HG03097 (cell line): ENCODE data around the gene GAMT.

Experiments
- ATAC-seq: cut with Tn5 transposase; IDR thresholded peaks from one replicate; pipeline ENCODE4 v1.9.1; 2021; ENCODE audit not compliant: unreplicated experiment, low FRiP score

The GAMT gene

DNA sequence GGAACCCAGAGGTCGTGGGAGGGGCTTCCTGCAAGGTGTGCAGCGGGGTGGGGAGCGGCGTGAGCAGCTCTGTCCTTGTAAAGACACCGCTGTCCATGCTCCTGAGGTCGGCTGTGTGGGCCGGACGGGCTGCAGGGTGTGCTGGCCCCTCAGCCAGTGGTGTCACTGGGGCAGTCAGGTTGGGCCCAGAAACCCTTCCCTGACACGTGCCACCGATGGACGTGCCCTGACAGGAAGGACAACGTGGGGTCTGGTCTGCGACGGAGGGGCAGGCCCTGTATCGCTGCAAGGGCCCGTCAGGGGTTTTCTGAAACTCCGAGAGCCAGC lies 32.7 kb upstream of the GAMT start:
- ATAC-seq, result no peak

DNA sequence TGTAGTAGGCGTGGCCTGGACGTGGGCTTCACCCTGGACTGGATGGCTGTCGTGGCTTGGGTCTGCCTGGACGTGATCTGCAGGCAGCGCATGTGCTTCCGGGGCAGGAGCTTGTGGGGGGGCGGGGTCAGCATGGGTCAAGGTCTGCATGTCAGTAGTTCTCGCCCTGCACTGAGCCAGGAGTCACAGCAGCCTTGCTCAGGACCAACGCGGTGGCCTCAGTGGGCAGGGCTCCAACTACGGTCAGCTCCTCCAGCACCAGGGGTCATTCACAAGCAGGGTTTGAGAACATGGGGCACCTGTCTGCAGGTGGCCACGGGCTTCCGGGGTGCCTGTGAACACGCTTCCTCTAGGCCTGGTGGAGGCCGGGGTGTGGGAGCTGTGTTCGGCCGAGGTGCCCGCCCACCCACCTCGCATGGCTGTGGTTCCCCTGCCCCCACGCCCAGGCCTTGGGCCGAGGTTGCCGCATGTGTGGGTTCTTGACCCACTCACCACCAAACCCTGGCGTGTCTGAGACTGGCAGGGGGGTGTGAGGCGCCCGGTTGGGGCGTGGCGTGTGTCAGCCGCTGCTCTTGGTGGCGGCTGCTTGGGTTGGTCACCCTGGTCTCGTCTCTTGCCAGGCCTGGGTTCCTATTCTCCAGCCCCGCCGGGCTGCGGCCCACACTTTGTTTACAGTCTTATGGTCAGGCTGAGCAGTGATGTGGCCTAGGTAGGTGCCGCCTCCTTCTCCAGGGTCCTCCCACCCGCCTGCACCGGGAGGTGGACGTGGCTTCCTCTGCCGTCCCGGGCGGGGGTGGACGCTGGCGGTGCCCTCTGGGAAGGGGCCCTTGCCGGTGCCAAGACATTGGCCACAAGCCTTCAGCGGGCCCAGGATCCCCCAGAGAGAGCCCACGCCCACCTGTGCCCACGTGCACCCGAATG lies 32.0 kb upstream of the GAMT start:
- no peak for ATAC-seq

DNA sequence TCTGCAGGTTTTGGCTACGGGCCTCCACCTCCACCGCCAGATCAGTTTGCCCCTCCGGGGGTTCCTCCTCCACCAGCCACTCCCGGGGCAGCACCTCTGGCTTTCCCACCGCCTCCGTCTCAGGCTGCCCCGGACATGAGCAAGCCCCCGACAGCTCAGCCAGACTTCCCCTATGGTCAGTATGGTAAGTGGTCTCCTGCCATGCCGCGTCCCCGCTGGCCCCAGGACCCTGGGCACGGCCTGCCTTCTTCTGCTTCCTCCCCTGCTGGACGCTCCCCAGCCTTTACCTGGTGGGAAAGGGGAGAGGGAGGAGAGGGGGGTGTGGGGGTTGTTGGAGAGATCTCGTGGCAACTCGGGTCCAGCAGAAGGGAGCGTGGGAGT lies 31.2 kb upstream of the GAMT start:
- ATAC-seq, result no peak

DNA sequence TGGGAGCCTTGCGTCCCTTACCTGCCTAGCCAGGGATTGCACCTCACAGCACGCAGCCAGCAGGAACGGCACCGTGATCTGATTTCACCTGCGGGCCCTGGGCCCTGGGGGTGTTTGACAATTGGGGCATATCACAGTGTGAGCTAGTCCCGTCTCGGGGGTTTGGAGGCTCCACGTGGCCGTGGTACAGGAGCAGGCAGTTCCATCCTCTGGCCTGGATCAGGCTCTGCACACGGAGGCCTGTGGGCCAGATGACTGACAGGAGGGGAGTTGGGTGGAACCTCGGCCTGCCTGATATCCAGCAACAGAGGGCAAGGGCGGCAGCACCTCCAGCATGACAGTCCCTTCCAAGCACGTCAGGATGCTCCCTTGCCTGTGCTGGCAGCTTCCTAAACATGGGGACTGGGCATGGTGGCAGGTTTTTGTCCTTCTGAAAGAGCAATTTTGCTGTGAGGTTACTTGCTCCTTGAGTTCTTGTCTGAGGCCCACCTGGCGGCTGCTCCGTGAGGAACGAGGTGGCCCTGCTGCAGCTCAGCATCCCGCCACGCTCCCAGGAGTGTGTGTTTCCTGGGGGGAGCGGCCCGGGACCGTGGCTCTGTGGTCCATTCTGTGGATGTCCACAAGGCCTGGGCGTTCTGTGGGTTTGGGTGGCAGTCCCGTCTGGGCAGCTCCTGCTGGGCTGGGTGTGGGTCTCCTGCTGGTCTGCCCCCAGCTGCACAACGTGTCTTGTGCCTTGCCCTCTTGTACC lies 30.6 kb upstream of the GAMT start:
- ATAC-seq, result no peak

DNA sequence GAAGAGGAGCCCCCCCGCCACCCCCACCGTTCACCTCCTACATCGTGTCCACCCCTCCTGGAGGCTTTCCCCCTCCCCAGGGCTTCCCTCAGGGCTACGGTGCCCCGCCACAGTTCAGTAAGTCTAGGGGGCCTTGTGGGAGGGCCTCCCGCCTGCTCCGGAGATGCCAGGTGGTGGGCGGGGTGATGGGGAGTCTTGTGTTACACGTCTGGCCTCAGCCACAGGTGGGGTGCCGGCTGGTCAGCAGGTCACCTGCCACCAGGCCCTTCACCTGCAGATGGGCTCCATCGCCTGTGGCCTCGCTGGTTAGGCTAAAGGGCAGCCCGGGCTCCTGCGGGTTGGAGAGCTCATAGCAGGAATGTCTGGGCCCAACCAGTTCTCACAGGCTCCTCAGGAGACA lies 28.9 kb upstream of the GAMT start:
- ATAC-seq, result no peak

DNA sequence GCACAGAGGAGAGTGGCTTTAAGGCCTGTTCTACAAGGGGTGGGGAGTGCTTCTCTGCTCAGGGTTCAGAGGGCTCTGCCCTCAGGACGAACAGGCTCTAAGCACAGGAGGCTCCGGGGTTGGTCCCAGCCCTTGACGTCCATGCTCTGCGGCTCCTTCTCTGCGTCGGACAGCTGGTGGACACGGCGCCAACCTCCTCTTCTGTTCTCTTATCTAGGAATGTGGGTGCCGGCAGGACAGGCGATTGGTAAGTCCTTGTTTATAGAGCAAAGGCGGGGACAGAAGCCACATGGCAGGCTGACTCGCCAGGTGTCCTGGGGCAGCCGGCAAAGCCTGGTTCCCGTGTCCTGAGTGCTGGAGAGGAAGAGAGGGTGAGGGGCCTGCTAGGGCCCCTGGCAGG lies 28.4 kb upstream of the GAMT start:
- ATAC-seq, result no peak

DNA sequence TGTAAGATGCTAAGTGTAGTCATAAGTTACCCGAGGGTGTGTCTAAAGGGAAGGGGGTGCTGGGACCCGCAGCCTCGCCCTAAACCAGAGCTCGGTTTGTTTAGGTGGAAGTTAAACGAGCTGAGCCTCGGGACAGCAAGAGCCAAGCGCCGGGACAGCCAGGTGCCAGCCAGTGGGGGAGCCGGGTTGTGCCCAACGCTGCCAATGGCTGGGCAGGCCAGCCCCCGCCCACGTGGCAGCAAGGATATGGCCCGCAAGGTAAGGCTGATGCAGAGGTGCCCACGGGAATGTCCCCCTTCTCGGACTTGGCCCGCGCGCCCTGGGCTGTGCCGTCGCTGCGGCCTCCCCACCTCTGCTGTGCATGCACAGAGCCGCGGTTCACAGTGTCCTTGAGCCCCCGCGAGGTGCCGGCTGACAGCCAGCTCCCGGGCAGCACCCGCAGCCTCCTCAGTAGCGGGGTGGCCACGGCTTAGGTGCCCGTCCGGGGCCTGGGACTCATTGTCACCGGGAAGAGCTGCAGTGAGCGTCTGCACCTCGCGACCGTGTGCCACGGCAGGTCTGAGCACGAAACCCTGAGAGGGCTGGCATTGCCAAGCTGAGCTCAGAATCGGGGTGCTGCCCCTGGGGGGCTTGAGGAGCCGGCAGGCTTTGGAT lies 27.5 kb upstream of the GAMT start:
- no peak for ATAC-seq

DNA sequence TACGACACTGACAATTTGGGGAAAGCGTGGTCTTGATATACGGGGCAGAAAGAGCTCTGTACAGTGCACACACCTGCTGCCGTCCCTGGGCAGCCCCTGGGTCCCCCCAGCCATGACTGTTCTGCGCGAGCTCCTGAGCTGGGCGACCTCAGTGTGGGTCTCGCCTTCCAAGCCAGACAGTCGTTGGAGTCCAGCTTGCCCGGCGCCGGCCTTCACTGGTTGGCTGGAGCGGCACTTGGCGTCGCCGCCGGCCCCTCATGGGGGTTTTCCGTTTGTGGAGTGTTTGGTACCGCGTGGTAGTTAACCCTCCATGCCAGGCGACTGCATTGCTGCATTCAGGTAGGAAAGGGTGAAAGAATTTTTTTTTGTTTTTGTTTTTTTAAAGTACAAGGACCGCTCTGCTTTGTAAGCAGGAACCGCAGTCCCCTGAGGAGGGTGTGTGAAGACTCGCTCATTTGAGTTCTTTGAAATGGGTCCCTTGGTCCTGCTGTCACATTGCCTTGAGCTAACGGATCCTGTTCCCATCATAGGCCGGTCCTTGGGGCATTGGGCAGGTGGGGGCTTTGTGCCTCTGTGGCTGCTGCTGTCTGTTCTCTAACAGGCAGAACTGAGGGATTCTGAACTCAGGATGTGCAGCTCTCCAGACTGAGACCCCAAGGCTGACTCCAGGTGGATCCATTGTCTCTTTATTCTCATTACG lies 26.0 kb upstream of the GAMT start:
- ATAC-seq, result no peak

DNA sequence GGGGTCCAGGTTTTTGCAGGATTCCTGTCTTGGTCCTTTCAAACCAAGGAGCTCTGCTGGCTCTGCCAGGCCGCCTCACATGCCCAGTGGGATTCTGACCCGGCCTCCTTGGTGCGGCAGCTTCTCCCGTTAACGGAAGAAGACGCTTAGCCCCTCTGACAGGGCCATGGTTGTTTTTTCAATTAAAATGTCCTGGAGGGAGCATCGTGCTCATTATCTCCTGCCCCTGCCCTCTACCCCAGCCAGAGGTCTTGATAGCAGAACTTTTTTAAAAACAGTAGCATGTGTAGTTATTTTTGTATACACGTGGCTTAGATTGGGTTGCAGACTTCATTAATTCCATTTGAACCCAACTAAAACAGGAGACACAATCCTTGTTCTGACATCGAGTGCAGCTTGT lies 25.4 kb upstream of the GAMT start:
- no peak for ATAC-seq

DNA sequence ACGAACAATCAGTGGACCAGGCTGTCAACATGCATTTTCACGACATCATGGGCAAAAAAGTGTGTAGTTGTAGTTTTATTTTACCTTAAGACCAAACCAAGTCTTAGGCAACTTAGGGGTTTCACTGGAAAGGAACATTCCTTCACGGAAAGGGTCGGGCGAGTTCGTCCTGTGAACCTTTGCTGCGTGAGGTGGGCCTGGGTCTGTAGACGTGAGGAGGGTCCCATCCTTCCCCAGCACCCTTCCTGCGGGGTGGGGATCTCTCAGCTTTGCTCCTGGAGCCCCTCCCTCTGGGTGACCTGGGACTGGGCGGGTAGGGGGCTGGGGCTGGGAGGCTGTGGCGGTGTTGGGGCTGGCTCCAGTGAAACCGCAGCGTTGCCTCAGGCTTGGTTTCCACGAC lies 24.6 kb upstream of the GAMT start:
- ATAC-seq, result no peak

DNA sequence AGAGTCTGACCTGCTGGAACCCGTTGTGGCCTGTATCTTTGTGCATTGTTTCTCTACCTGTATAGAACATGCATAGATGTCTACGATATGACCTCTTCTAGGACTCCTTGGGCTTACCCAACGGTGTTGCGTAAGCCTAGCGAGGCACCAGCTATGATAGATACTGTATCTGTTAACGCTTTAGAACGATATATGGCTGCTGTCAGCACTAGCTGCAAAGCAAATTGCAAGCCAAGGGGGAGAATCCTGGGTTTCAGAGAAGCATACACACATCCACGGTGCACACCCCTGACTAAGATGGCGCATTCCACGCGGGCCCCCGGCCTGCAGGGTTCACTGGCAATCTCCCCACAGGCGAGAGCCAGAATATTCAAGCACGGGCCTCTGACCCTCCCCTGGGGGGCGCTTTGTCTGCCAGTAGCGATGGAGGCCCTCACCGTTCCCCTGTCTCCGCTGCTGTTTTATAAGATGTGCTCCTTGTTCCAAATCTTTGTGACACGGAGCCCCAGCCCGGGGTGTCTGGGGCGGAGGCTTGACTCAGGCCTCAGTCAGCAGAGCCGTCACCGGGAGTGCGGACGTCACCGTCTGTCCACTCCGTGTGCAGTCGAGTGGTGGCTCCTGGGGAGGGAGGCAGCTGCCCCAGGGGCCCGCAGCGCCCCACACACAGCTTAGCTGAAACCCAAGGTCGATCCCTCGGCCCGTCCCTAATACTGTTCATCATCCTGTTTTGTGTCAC lies 23.9 kb upstream of the GAMT start:
- ATAC-seq, result no peak

DNA sequence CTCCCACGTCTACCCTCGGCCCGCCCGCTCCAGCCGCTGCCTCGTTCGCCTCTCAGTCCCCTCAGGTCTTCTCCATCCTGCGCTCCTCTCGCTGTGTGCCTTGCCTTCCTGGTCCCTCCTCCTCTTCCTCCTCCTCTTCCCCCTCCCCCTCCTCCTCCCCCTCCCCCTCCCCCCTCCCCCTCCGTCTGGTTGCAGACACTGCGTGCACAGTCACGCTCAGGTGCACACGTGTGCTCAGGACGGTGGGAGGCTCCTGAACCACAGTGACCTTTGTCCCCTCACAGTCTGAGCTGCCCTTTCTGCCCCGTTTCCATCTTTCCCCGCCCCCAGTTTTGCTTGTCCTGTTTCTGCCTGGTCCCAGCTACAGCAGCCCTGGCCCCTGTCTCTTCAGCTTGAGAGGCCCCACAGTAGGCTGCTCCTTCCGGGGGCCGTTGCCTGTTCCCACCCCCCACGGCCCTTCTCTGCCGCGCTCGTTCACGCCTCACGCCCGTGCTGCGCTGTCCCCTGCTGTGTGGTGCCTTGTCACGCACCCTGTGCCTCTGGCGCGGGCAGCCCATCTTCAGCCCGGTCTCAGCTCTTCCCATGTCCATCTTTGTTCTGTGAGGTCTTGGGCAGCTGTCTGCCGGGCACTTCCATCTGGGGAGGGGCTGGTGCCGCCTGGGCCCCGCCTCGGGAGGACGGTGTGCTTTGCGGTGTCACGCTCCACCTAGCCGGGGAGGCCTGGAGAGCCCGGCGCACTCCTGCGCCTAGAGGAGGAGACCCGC lies 23.0 kb upstream of the GAMT start:
- ATAC-seq, result no peak

DNA sequence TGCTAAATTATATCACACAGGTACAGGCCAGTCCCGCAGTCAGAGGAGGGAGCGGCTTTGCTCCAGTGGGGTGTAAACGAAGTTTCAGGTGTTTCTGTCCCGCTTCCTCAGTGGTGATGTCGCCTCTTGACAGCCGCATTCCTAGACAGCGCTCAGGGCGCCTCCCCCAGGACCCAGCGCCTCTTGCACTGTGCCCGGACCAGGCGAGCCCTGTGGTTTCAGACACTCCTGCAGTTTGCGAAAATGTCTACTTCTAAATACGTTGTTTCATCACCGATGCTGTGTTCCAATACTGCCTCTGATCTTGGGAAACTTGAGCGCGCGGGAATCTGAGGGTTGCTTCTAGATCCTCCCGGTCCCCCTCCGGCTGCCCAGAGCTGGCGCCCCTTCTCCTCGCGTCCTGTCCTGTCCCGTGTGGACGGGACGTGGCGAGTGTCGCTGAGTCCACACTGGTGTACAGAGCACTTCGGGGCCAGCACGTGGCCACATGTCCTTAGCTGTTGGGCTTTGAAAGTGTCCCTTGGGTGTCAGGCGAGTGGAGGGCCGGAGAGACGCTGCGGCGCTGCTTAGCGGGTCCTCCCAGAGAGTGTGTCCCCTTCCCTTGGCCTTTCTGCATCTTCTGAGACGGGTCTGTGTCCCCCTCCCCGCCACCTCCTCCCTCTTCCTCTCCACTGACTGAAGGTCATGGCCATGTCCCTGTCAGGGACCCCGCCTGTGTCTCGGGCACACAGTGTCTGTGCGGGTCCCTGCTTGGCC lies 22.3 kb upstream of the GAMT start:
- no peak for ATAC-seq

DNA sequence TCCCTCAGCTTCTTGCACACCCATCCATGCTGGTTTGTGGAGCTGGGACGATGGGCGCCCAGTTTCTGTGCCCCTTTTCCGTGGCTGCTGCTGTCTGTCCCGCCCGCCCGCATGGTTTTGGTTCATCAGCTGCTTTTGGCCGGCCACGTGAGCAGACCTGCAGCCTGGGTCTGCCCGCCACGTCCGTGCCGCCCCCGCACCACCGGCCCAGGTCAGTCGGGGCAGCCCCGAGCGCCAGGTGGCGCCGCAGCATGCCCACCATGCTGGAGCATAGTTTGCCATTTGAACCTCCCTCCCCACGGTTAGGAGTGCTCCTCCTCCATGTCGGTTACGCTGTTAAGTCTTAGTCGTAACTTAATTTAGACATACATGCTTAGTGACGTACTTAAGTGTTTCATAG lies 21.6 kb upstream of the GAMT start:
- no peak for ATAC-seq

DNA sequence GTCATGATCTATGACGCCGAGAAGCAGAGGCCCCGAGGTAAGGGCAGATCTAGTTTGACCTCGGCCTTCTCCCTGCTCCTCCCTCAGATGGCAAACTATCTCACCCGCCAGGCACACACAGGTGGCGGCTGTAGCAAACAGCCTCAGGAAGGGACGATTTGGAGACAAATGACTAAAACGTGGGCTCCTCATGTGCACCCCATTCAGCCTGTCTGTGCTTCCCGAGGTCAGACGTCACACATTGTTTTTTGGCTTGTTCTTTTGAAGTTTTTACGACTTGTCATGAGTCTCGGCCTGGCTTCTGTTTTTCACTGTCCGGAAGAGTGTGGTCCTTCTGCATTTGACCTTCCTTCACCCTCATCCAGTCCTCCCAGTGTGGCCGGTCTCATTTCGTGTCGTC lies 21.0 kb upstream of the GAMT start:
- ATAC-seq, result no peak

DNA sequence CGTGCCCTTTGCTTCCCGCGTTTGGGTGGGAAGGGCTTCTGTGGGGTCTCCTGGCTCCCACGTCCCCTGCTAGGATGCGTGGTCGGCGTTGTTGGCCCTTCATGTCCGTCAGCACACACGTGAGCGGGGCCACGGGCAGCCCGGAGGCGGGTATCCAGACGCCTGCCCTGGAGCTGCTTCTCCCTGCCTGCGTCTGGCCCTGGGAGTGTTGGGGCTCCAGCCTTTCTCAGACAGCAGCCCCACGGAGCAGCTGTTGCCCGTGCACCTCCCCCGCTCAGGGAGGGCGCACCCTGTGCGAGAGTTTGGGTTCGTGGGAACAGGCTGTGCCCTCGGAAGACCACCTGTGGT lies 20.6 kb upstream of the GAMT start:
- ATAC-seq, result no peak

DNA sequence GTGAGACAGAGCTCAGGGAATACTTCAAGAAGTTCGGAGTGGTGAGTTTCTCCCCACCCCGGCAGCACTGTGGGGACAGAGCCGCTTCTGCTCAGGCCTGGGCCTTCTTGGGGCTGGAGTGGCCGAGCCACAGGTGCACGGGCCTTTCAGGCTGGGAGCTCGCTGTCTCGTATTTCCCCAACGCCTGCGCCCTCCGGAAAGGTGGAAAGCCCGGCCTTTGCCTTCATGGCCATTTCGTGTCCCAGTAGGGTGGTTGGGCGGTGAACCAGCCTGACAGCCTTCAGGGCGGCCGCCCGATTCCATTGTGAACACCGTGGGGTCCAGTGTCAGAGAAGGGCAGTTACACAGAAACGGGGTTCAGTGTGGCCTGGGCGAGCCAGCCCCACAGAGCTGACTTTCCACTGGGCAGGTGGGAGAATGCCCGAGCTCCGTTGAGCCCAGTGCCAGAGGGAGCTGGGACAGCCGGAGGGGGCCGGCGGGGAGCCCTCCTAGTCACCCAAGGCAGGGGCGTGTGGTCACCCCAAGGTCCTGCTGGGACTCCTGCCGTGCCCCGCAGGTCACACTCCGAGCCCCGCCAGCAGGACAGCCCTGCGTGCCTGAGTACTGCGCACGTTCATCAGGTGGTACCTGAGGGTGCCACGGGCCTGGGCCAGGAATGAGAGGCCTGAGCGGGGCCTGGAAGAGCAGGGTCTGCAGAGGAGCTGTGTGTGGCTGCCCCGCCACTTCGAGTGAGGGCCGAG lies 20.0 kb upstream of the GAMT start:
- ATAC-seq, result no peak

DNA sequence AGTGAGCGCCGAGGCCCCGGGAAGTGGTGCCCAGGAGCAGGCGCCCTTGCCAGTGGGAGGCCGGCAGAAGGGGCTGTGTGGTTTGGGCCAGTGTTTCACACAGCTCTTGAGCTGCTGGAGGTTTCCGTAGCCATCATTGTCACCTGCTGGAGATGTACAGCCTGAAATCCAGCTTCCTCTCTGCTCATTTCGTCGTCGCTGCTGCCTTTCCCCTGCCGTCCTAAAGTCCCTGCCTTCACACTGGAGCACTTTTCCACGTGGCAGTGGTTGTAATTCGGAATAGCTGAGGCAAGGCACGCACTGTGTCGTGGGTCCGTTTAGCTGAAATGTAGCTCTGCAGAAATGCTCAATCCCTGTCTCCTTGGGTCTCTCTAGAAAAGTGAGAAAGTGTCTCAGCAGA lies 19.2 kb upstream of the GAMT start:
- ATAC-seq, result no peak
